ENCODE data around the gene MEGF11. TPM values are rescaled to one million over a fixed set of nuclear protein-coding genes. Genes with fewer than 3 reads are reported as not detected.

Gene MEGF11
- total and polyA plus RNA-seq, 7 donors: 0.04 to 0.05 TPM; not detected in 5

- DNase-seq (no peak), ATAC-seq (no peak)
- H3K4me3 ChIP-seq: no peak overlapping the region
- H3K27ac ChIP-seq: no peak overlapping the region
- H3K36me3 ChIP-seq (ENCODE audit: insufficient read depth in 1 of 2, low read depth in 1 of 2): no peaks in the 10 kb centered on the region
- WGBS, 3 donors: 29 to 39% (median 31%) methylated on average over 6 of the region's 6 CpGs
- H3K4me1 ChIP-seq: no peaks in the 10 kb centered on the region
- no peaks in the 10 kb centered on the region for H3K9me3 ChIP-seq
- H3K27me3 ChIP-seq (ENCODE audit: insufficient read depth in 3 of 3, low read length in 2 of 3): peaks cover 0 to 3% (median 0%) of the 10 kb centered on the region in 3 donors
- no peak for TF ChIP-seq CTCF (IDR thresholded peaks at IDR 0.05)
- intact Hi-C loops (cut with DNase I): no loop called here
These were observed 230.1 kb downstream of the MEGF11 start for GRCh38 chr15:66023311-66023972.

- Histone ChIP-seq H3K4me3 (no peak overlapping the region), H3K27ac (no peak overlapping the region), H3K27me3 (ENCODE audit: insufficient read depth in 3 of 3, low read length in 2 of 3) (peaks cover 0 to 3% (median 0%) of the 10 kb centered on the region in 3 donors), H3K36me3 (ENCODE audit: insufficient read depth in 1 of 2, low read depth in 1 of 2) (no peaks in the 10 kb centered on the region), H3K9me3 (no peaks in the 10 kb centered on the region), H3K4me1 (no peaks in the 10 kb centered on the region)
- no peak for DNase-seq
- 76 to 91% (median 89%) methylated on average over 3 of the region's 3 CpGs for WGBS, 3 donors
- intact Hi-C loops (cut with DNase I): no loop called here
- no peak for ATAC-seq
- no peak for TF ChIP-seq CTCF (IDR thresholded peaks at IDR 0.05)
These were observed 231.4 kb downstream of the MEGF11 start for GRCh38 chr15:66022163-66022525.

GRCh38 chr15:66021496-66022162 lies 231.9 kb downstream of the MEGF11 start:
- intact Hi-C loops (cut with DNase I): no loop called here
- no peak overlapping the region for H3K27ac ChIP-seq
- TF ChIP-seq CTCF (IDR thresholded peaks at IDR 0.05): no peak
- H3K27me3 ChIP-seq (ENCODE audit: insufficient read depth in 3 of 3, low read length in 2 of 3): peaks cover 0 to 3% (median 0%) of the 10 kb centered on the region in 3 donors
- no peak overlapping the region for H3K4me3 ChIP-seq
- H3K4me1 ChIP-seq: no peaks in the 10 kb centered on the region
- H3K36me3 ChIP-seq (ENCODE audit: insufficient read depth in 1 of 2, low read depth in 1 of 2): no peaks in the 10 kb centered on the region
- no peak for ATAC-seq
- WGBS, 3 donors: 90 to 94% (median 92%) methylated on average over 7 of the region's 7 CpGs
- DNase-seq: no peak
- H3K9me3 ChIP-seq: no peaks in the 10 kb centered on the region

- WGBS, 3 donors: 77 to 79% (median 77%) methylated on average over 10 of the region's 10 CpGs
- Histone ChIP-seq H3K4me1 (no peaks in the 10 kb centered on the region), H3K9me3 (no peaks in the 10 kb centered on the region), H3K27me3 (ENCODE audit: insufficient read depth in 3 of 3, low read length in 2 of 3) (peaks cover 0 to 3% (median 0%) of the 10 kb centered on the region in 3 donors), H3K4me3 (no peak overlapping the region), H3K27ac (no peak overlapping the region), H3K36me3 (ENCODE audit: insufficient read depth in 1 of 2, low read depth in 1 of 2) (no peaks in the 10 kb centered on the region)
- intact Hi-C loops (cut with DNase I): no loop called here
- DNase-seq (no peak), ATAC-seq (no peak)
- TF ChIP-seq CTCF (IDR thresholded peaks at IDR 0.05): no peak
These were observed 233.6 kb downstream of the MEGF11 start for GRCh38 chr15:66019826-66020398.
